Putamen (tissue), 1 donor: Measurements from ENCODE around the gene NTM.
"Not testable (repeated sequence)": the region's sequence is repeated elsewhere in the genome, so short reads cannot be mapped to it uniquely, and the experiment has no call there.

Experiments
- DNase-seq: peaks from one replicate; pipeline ENCODE4 v3.0.0-alpha.2; 2016; ENCODE audit warnings: low spot score

Gene NTM

GRCh38 chr11:131422029-131422428 lies 51.6 kb downstream of the NTM start:
- no peak for DNase-seq

DNA sequence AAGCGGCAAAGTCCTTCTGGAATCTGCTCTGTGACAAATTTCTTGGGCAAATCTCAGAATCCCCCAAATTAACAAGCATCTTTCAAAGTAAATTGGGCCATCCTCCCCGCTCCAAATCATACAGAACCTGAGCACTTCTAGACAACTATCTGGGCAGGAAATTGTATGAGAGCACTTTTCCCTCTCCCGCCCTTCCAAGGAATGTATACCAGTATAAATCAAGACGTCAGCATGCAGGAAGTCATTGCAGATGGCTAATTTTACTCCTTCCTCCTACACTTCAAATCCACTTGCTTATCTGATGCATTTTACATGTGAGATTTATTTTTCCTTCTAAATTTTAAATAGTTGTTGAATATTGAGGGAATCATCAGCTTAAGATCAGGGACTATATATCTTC lies 52.1 kb downstream of the NTM start:
- no peak for DNase-seq

- no peak for DNase-seq
Measured at GRCh38 chr11:131423688-131424087, 53.3 kb downstream of the NTM start.

- DNase-seq: not testable (repeated sequence)
Measured at GRCh38 chr11:131424257-131424876, 54.0 kb downstream of the NTM start.

GRCh38 chr11:131425285-131425684 lies 54.9 kb downstream of the NTM start:
- DNase-seq: no peak

DNA sequence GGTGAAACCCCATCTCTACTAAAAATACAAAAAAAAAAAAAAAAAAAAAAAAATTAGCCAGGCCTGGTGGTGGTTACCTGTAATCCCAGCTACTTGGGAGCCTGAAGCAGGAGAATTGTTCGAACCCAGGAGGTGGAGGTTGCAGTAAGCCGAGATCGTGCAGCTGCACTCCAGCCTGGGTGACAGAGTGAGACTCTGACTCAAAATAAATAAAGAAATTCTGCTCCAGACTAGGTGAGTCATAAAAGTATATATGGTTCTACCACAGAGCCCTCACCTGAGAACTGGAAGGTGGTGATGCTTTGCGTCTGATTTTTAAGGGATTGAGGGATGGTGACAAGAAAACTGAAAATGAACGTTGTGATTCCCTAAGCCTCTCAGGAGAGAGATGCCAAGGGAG lies 58.4 kb downstream of the NTM start:
- DNase-seq: no peak

GRCh38 chr11:131430473-131431208 lies 60.2 kb downstream of the NTM start:
- DNase-seq: no peak

DNA sequence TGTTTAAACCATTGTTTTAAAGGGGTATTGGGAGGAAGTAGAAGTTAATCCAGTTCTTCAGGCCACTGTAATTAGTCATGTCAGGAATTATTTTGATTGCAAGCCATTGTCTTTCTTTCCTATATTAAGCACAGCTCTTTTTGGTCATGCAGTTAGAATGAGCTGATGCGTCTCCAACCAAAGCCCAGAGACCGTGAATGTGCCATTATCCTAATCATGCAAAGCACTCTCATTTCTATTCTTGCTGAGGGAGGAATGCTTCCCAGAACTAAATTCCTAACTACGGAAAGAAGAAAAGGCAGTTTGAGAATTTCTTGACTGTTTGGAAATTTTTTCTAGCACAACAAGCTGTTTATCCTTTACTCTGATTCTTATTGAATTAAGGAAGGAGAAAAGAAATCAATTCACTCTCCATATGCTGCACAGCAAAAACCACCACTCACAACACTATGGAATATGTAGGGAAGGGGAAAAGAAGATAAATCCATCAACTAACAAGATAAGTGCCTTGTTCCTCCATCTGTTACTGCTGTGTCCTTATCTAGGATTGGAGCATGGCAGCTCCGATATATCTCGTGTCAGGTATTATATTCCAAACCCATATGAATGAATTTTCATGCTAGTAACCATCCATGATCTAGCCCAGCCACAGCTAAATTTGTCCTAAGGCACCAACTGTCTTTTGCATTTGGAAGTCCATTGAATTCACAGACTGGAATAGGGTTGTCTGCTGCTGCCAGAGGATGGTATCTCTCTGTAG lies 70.8 kb downstream of the NTM start:
- no peak for DNase-seq

DNA sequence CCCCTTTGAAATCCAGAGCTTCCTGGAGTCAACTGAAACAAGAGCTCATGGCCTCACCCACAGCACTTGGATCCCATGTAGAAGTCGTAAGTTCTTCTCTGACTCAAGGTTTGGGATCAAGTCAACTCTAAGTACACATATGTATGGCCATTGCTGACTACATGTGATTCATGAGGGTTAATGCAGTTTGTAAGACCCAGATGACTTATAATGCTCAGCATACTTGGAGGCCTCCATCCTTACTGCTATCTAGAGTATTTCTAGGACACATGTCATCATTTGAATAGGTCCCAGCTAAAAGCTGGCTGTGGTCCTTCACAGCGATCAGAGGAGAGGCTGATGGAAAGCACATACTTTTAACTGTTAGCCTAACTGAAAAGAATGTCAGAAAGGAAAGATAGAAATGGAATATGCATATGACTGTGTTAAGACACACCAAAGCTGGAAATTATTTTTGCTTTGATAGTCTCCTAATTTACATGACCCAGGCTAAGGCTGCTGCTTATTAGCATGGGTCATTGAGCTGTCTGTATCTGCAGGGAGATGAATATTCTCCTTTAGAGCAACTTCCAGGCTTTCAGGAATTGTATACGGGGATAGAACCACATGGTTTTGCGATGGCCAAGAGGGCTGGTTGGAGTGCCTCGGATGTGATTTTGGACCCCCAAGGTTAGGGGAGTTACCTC lies 76.3 kb downstream of the NTM start:
- DNase-seq: no peak

DNA sequence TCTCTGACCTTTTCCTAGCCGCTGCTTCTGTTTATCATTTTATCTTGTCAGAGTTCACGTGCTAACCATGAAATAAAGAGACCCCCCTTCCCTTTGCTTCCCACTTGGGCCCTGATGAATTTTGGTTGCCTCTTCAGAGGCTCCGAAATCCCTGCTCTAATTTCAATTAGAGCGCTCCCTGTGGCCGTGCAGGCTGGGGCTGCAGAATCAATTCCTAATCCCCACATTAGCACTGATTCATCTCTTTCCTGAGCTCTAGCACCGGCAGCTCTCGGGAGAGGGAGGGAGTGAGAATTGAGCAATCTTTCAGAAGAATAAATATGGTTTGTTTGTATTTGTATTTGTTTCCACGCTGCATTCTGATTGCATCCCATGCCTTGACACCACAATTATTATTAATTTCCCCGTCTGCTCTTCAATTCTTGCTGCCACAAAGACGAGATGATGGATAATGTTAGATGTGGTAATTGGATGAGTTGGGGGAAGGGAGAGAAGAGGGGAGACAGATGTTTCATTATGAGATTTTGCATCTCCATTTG lies 76.9 kb downstream of the NTM start:
- no peak for DNase-seq

DNA sequence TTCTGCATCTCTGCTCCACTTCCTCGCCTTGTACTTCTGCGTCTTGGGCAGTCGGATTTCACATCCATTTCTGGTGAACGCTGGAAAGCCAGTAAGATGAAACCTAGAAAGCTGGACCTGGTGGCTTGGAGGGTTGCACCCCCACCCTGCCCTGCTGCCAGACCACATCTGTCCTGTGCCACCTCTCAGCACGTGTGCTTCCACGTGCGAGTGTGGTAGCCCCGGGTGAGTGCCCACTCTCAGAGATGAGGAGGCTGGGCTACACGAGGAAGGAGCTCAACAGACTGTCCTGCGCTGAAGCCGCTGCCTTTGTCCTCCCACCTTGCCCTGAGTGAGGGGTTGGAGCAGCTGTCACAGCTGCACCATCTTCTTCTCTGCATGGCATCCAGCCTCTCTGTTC lies 77.5 kb downstream of the NTM start:
- no peak for DNase-seq

- no peak for DNase-seq
Measured at GRCh38 chr11:131449036-131450019, 78.9 kb downstream of the NTM start.

DNA sequence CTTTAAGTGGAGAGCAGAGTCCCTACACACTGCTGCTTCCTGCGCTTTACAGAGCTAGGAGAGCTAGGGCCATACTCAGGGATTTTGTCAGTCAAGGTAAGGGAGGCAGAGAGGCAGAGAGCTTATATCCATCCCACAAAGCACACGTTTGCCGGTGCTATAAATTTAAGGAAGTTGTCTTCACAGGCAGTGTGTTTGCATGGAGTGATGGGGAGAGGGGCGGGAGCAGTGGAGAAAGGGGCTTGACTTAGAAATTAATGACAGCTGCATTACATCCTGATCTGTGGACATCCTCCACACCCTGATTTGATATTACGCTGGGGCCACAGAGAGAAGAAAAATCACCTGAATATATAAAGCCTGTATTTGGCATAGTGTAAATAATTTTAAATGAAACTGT lies 84.1 kb downstream of the NTM start:
- DNase-seq: no peak

DNA sequence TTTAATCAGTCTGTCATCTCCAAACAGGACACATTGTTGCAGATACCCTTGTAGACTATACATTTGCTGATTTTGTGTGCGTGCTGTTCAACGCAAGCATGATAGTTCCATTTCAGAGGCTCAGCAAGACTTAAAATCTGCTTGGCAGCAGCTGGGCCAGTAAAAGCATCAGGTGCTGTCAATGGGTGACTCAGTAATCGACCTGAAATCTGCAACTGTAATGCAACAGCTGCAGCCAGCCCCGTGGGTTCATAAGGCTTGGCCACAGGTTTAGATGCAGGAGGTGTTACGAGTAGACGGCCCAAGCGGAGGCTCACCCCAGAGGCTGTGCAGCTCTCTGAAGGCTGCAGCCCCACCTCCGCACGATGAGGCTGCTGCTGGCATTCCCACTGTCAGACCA lies 84.6 kb downstream of the NTM start:
- DNase-seq: no peak

DNA sequence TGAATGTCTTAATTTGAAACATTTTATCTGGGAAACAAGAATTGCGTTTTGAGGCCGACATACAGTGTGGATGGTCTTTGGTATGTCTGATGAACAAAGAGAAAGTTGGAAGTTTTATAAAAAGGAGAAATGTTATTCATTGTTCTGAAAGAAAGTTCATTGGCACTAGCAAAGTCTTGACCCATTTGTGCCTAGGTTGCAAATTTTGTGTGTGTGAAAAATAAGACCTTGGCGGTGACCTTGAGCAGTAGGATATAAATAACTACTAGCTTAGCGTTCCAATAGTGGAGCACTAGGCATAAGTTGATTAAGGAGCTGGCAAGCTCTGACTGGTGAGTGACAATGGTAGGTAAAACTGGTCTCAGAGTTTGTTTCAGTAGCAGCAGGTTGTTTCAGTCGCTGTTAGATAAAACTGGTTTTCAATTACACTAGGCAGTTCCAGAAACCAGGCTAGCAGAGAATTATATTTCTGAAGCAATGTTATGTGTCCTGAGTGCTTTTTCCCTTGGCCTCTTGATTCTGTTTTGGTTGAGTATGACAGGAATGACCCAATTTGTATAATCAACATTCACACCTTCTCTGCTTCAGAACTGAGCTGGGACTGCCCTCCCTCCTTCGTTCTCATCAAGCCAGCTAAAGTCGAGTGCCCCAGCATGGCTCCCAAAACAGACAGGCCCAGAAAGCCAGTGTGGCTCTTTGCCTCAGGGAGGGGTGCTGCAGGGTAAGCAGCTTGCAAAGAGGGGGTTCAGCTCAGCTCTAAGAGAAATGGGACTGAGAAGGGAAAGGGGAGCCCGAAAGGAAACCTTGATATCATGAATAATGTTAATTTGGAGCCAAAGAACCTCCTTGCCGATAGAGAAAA lies 85.7 kb downstream of the NTM start:
- no peak for DNase-seq

GRCh38 chr11:131457163-131457562 lies 86.7 kb downstream of the NTM start:
- DNase-seq: no peak

DNA sequence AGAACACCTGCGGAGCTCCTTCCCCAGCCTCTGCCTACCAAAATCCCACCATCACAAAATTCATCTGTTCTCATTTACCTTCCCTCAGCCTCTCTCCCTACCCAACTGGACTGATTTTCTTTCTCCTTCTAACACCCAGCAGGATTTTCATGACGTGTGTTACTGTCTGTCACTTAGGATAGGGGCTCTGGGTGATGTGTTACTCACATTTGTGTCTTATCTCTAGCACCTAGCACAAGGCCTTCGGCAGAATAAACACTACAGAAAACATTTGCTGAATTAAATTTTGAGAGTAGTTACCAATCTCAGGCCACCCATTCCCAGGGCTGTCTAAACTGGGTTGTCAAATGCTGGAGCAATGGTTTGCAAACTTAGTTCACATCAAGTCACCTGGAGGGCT lies 88.0 kb downstream of the NTM start:
- no peak for DNase-seq

- no peak for DNase-seq
Measured at GRCh38 chr11:131460931-131461330, 90.5 kb downstream of the NTM start.

GRCh38 chr11:131462622-131463021 lies 92.2 kb downstream of the NTM start:
- DNase-seq: no peak

- no peak for DNase-seq
Measured at GRCh38 chr11:131463162-131463561, 92.7 kb downstream of the NTM start.
